ENCODE data around the gene EPS8. TPM values are rescaled to one million over a fixed set of nuclear protein-coding genes. Genes with fewer than 3 reads are reported as not detected.

The EPS8 gene
- total RNA-seq, 1 donor from 2014 or later, result 72.8 TPM

- H3K4me1 ChIP-seq, result peaks cover 61% of the 10 kb centered on the region
- intact Hi-C loops (cut with DNase I), result no loop called here
- H3K9me3 ChIP-seq, result no peaks in the 10 kb centered on the region
- DNase-seq, result no peak
- H3K4me3 ChIP-seq, result no peak overlapping the region
- ATAC-seq, result no peak
- no peaks in the 10 kb centered on the region for H3K27me3 ChIP-seq (ENCODE audit: low read depth)
- TF ChIP-seq, protein P1, sequence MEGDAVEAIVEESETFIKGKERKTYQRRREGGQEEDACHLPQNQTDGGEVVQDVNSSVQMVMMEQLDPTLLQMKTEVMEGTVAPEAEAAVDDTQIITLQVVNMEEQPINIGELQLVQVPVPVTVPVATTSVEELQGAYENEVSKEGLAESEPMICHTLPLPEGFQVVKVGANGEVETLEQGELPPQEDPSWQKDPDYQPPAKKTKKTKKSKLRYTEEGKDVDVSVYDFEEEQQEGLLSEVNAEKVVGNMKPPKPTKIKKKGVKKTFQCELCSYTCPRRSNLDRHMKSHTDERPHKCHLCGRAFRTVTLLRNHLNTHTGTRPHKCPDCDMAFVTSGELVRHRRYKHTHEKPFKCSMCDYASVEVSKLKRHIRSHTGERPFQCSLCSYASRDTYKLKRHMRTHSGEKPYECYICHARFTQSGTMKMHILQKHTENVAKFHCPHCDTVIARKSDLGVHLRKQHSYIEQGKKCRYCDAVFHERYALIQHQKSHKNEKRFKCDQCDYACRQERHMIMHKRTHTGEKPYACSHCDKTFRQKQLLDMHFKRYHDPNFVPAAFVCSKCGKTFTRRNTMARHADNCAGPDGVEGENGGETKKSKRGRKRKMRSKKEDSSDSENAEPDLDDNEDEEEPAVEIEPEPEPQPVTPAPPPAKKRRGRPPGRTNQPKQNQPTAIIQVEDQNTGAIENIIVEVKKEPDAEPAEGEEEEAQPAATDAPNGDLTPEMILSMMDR (IDR thresholded peaks at IDR 0.05), result no peak
- H3K36me3 ChIP-seq, result no peaks in the 10 kb centered on the region
- H3K27ac ChIP-seq, result peak overlapping the region; percentile 37
Observed at GRCh38 chr12:15699886-15700285, 89.3 kb downstream of the EPS8 start.

DNA sequence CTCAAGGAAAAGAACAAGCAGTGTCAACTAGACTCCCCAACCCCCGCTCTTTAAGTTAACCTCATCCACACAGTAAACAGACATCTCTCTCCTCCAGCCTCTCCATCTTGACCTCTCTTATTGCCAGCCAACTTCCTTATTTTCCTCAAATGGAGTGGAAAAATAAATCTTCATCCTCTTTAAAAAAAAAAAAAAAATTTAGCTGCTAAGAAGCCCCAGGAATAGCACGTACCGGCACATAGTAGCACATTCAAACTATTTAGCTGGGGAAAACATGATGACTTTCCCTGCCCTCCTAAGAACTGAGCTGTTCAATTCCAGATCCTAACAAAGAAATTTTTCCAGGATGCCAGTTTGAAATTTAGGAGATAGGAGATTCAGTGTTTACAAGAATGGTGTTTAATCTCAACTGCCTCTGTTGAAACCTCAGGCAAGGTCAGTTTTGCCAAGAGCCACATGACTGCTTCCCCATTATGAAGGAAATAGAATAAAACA is 90.8 kb downstream of the EPS8 start:
- ATAC-seq (peak; percentile 59 to 72), DNase-seq (no peak)
- Histone ChIP-seq H3K9me3 (no peaks in the 10 kb centered on the region), H3K4me3 (no peak overlapping the region), H3K27ac (peak overlapping the region; percentile 44), H3K36me3 (no peaks in the 10 kb centered on the region), H3K27me3 (ENCODE audit: low read depth) (no peaks in the 10 kb centered on the region), H3K4me1 (peaks cover 61% of the 10 kb centered on the region)
- intact Hi-C loops (cut with DNase I), result no loop called here
- TF ChIP-seq, protein P1 (IDR thresholded peaks at IDR 0.05), result no peak

- no peaks in the 10 kb centered on the region for H3K9me3 ChIP-seq
- H3K4me3 ChIP-seq, result no peak overlapping the region
- intact Hi-C loops (cut with DNase I), result no loop called here
- peak overlapping the region; percentile 44 for H3K27ac ChIP-seq
- TF ChIP-seq, protein P1 (IDR thresholded peaks at IDR 0.05), result no peak
- no peaks in the 10 kb centered on the region for H3K36me3 ChIP-seq
- no peaks in the 10 kb centered on the region for H3K27me3 ChIP-seq (ENCODE audit: low read depth)
- DNase-seq (no peak), ATAC-seq (no peak)
- H3K4me1 ChIP-seq, result peaks cover 54% of the 10 kb centered on the region
Observed at GRCh38 chr12:15697201-15697600, 92.0 kb downstream of the EPS8 start.

DNA sequence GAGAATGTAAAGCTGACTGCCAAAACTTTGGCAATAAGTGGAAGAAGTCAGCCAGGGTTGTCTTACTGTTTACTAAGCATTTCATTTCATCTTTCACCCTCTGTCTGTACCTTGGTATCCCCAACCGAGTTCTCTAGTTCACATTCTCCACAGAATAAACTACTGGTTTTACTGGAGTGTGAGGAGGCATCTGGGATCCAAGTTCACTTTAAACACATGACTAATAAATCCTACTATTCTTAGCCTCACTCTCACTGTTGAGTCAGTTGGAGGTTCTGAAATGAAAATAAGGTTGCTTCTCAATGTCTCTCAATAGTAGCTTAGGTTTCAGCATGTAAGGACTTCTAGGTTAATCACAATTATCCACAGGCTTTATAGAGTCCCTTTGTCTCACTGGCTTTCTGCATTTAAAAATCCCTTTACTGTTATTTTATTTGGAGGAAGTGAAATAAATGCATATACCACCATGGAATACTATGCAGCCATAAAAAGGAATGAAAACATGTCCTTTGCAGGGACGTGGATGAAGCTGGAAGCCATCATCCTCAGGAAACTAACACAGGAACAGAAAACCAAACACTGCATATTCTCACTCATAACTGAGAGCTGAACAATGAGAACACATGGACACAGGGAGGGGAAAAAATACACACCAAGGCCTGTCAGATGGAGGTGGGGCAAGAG is 95.8 kb downstream of the EPS8 start:
- TF ChIP-seq, protein P1 (IDR thresholded peaks at IDR 0.05), result no peak

GRCh38 chr12:15691388-15691787 is 97.8 kb downstream of the EPS8 start:
- no peaks in the 10 kb centered on the region for H3K27me3 ChIP-seq (ENCODE audit: low read depth)
- H3K9me3 ChIP-seq, result no peaks in the 10 kb centered on the region
- H3K4me3 ChIP-seq, result no peak overlapping the region
- no peaks in the 10 kb centered on the region for H3K36me3 ChIP-seq
- DNase-seq (no peak), ATAC-seq (no peak)
- no peak overlapping the region for H3K27ac ChIP-seq
- TF ChIP-seq, protein P1 (IDR thresholded peaks at IDR 0.05), result no peak
- H3K4me1 ChIP-seq, result peaks cover 28% of the 10 kb centered on the region
- intact Hi-C loops (cut with DNase I), result no loop called here

More for the DNA sequence above, 95.8 kb downstream of the EPS8 start:
- no peak for DNase-seq
- ATAC-seq, result no peak
- Histone ChIP-seq H3K27ac (no peak overlapping the region), H3K4me3 (no peak overlapping the region), H3K4me1 (peaks cover 41% of the 10 kb centered on the region), H3K9me3 (no peaks in the 10 kb centered on the region), H3K36me3 (no peaks in the 10 kb centered on the region), H3K27me3 (ENCODE audit: low read depth) (no peaks in the 10 kb centered on the region)
- intact Hi-C loops (cut with DNase I), result no loop called here

Measured in lower lobe of right lung (tissue), 2 donors.